GM12891 (cell line): ENCODE measurements around the gene DSG3.

Experiments used
- PAX5 ChIP-seq: IDR thresholded peaks from 2 replicates; pipeline ENCODE4 v1.6.1; 2011; ENCODE audit warnings: low read length, moderate library complexity, mild to moderate bottlenecking; ENCODE audit not compliant: insufficient read depth, severe bottlenecking
- POLR2A ChIP-seq: IDR thresholded peaks from 2 replicates; pipeline ENCODE4 v1.6.1; 2011; ENCODE audit warnings: low read depth, low read length, control low read depth
- POLR2AphosphoS5 ChIP-seq: IDR thresholded peaks from 2 replicates; pipeline ENCODE4 v1.6.1; 2011; ENCODE audit warnings: low read depth, low read length, control low read depth
- SPI1 ChIP-seq: IDR thresholded peaks from 2 replicates; pipeline ENCODE4 v1.6.1; 2011; ENCODE audit warnings: low read depth, low read length, control low read depth
- TAF1 ChIP-seq: IDR thresholded peaks from 2 replicates; pipeline ENCODE4 v1.6.1; 2011; ENCODE audit warnings: low read depth, low read length, control low read depth

GRCh38 chr18:31504455-31505147 lies 57.1 kb downstream of the DSG3 start:
- no peak for TF ChIP-seq PAX5
- TF ChIP-seq TAF1, result no peak
- TF ChIP-seq POLR2AphosphoS5, result no peak
- TF ChIP-seq POLR2A, result no peak
- no peak for TF ChIP-seq SPI1
